IPS DF 19.7 (cell line): Measurements from ENCODE around the gene FKBP1A.
"Not testable (repeated sequence)": the region's sequence is repeated elsewhere in the genome, so short reads cannot be mapped to it uniquely, and the experiment has no call there.

ENCODE experiments used
- DNase-seq: peaks from one replicate; pipeline ENCODE4 v3.0.0-alpha.2; 2013; ENCODE audit warnings: low read depth, low spot score

The FKBP1A gene

DNA sequence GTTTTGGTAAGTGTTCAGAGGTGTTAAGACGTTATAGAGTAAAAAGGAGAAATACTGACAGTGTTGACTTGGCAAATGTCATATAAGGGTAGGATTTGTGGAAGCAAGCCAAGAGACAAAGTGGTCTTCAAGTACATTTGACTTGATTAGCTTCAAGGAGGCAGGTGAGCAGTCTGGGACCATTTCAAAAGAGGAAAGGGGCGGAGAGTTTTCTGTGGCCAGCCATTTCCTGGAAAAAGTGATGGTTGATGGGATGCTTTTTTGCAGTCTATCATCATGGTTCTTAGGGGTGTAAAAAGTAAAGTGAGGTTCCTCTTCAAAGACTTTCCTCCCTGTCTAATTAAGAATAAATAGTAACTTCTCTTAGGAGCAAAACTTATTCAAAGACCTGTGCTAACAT is 28.7 kb downstream of the FKBP1A start:
- DNase-seq = no peak

DNA sequence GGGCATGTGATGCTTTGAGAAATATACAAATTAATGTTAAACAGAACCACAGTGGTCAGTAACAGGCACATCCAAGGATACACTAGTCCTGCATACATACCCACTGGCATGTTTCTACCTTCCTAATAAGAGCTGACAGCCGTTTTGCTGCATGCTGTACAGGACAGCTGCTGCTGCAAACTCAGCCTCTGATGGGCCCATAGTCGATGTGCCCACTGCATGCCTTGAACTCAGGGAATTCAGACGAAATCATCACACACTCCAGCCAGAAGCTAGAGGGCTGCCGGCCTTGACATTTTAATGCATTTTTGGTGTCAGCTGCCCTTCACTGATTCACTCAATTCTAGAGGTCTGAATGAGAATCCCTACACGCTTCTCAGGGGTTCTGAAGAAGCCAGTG is 29.3 kb downstream of the FKBP1A start:
- no peak for DNase-seq

DNA sequence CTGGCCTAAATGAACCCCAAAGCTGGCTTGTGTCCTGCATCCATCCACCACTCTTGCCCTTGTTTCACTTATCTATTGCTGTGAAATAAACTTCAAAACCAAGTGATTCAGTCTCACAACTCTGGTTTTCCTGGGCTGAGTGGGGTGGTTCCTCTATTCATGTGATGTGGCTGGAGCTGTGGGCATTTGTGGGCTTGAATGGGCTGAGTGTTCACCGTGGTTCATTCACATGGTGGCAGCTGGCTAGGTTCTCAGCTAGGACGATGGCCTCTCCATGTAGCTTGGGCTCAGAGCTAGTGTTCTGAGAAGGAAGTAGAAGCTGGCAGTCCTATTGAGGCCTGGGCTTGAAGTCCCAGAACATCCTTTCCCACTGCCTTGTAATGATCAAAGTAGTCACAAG is 30.4 kb downstream of the FKBP1A start:
- no peak for DNase-seq

DNA sequence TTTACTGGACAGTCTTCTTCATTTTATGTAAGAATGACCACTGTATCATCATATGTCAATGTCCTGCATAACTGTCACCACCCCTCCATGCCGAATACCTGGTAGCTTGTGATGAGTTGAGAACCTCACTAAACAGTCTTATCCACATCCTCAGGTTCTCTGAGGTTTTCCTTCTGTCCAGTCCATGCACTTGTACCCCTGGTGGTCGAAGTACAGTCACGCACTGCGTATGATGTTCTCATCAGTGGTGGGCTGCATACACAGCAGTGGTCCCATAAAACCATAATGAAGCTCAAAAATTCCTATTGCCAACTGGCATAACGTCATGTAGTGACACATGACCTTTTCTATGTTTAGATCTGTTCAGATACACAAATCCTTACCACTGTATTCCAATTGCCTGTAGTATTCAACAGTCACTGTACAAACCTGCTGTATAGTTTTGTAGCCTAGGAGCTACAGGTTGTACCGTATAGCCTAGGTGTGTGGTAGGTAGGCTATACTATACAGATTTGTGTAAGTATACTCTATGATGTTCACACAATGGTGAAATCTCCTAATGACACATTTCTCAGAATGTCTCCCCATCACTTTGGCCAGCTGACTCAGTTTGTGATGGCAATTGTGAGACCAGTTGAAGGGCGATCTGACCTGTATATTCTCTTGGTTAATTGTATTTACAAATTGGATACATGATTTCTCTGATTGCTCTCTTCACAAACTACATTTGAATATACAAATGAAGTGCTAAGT is 32.6 kb downstream of the FKBP1A start:
- DNase-seq = no peak

DNA sequence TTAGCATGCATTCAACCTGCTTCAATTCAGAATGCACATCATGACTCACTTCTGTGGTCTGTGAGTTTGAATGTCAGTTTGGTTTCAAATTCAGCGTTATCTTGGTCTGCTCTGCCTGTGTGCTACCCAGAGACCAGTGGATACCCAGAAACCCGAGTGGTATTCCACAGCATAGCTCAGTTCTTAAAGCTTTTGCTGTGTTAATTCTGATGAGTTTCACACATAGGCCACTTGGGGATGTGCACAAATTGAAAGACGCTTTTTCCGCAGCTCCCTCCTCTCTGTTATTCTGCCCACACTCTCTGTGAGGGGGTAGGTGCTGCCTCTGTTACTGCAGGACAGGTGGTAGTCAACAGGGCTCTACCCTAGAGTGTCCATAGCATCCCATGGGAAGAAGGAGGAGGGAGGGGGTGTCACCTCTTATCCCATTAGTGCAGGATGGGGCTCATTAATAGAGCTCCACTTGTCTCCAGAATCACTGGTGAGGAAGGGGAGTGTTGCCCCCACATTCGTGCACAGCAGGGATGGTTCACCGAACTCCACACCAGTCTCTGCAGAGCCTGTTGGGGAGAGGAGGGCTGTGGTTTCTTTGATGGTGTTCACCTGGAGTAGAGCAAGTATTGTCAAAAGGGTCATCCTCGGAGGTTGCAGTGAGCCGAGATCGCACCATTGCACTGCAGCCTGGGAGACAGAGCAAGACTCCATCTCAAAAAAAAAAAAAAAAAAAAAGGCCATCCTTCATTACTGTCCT is 34.8 kb downstream of the FKBP1A start:
- DNase-seq = no peak

DNA sequence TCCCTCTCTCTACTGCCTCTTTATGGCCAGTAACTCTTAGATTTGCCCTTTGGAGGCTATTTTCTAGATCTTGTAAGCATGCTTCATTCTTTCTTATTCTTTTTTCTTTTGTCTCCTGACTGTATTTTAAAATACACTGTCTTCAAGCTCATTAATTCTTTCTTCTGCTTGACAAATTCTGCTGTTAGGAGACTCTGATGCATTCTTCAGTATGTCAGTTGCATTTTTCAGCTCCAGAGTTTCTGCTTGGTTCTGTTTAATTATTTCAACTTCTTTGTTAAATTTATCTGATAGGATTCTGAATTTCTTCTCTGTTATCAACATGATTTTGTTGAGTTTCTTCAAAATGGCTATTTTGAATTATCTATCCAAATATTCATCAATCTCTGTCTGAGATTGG is 38.9 kb downstream of the FKBP1A start:
- DNase-seq = no peak

DNA sequence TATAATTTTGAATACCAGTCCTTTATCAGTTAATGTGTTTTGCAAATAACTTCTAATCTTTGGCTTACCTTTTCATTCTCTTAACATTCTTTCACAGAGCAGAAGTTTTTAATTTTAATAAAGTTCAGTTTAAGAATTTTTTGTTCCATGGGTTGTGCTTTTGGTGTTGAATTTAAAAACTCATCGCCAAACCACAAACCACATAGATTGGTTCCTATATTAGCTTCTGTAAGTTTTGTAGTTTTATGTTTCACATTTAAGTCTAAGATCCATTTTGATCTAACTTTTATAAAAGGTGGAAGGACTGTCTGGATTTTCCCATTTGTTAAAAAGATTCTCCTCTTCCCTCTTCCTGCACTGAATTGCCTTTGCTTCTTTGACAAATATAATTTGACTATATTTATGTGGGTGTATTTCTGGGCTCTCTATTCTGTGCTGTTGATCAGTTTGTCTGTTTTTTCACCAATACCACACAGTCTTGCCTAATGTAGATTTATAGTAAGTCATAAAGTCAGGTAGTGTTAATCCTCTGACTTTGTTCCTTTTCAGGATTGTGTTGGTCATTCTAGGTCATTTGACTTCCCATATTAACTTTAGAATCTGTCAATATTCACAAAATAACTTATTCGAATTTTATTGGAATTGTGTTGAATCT is 46.4 kb downstream of the FKBP1A start:
- DNase-seq = no peak

DNA sequence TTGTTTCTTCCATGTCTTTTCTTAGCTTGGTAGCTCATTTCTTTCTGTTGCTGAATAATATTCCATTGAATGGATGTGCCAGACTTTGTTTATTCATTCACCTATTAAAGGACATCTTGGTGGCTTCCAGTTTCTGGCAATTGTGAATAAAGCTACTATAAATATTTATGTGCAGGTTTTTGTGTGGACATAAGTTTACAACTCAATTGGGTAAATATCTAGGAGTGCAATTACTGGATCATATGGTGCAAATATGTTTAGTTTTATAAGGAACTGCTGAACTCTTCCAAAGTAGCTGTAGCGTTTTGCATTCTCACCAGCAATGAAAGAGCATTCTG is 47.1 kb downstream of the FKBP1A start:
- DNase-seq = no peak

DNA sequence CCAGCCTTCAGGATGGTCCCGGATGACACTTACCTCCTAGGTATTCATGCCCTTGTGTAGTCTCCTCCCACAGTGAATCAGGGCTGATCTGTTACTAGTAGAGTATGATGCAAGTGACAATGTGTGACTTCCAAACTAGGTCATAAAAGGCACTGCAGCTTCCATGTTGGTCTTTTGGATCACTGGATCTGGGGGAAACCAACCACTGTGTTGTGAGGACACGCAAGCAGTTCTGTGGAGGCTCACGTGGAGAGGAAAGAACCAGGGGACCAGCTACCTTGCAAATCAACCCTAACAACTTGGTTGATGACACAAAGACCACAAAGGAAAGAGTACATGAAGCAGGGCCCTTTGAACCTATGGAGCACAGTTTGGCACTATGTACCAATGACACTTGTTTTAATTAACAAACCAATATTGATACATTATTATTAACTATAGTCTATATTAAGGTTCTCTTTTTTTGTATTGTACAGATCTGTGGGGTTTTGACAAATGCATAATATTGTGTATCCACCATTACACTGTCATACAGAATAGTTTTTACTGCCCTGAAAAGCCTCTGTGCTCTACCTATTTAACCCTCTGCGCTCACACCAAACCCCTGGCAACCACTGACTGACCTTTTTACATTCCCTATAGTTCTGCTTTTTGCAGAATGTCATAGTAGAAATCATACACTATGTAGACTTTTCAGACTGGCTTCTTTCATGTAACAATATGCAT is 47.7 kb downstream of the FKBP1A start:
- DNase-seq = no peak

DNA sequence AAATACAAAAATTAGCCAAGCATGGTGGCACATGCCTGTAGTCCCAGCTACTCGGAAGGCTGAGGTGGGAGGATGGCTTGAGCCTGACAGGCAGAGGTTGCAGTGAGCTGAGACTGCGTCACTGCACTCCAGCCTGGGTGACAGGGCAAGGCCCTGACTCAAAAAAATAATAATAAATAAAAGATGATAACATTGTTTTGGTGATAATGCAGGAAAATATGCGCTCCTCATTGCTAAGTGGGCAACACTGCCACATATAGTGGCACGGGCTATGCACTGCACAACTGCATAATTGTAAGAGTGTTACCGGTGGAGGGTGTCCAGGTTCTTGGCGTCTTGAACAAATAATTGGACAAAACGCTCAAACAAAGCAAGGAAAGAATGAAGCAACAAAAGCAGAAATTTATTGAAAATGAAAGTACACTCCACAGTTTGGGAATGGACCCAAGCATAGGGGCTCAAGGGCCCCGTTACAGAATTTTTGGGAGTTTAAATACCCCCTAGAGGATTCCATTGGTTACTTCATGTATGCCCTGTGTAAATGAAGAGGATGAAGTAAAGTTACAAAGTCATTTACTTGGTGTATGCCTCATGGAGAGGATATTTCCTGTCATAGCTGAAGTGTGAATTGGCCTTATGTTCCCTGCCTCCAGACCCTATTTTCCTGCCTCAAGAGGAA is 49.3 kb downstream of the FKBP1A start:
- DNase-seq = not testable (repeated sequence)

DNA sequence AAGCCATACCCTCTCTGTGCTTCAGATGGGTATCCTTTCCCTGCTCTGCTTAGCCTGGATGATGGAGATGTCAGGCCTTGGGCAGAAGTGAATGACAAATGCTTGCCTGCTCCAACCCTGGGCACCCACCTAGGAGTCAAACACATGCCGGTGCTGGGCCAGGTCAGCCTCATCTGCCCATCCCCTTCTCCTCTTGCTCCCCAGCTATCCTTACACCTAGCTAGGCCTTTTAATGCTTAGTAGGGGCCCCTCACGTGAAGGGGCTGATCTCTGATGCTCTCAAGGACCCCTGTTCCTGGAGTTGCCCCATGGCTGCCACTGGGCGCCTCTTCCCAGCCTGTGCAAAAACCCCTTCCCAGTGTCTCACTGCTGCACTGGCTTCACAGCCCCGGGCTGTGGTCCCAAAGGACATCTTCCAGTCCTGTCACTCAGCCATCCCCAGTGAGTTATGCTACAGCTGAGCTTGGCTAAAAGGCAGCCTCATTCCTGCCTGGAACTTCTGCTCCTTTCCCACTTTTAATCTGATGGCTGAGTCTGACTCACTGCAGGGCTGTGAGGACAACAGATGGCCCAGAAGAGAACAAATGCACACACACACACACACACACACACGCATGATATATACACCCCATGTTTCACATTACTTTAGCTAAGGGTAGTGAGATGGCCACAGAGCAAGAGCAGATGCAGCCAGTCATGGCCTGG is 51.1 kb downstream of the FKBP1A start:
- no peak for DNase-seq

DNA sequence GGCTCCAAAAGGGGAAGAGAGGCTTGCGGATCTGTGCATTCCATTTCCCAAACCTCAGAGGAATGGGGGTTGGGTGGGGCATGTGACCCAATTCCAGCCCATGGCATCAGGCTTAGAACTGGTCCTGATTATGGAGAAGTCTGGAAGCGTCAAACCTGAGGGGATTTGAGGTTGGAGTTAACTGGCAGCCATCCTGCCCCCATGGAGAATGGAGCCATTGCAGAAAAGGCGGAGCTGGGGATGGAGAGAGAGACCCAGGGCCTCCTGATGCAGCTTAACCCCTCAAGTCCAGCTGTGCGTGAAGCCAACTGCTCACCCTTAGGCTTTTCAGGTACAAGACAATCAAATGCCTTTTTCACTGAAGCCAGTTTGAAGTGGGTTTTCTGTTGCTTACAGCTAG is 54.1 kb downstream of the FKBP1A start:
- no peak for DNase-seq

DNA sequence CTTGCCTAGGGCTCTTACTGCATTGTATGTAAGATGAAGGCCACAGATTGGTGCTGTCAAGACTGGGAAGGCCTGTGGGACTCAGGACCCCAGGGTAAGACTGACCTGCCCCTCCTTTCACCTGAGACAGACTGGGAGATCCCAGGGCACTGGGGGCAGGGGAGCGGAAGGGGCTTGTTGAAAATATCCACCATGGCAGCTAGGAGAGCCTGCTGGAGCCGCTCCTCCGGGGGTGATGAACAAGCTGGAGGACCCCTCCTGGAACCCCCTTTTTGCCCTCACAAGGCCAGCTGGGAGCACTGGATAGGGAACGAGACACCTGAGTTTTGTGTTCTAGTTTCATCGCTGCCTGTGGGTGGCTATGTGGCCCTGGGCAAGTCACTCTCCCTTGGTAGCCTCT is 54.8 kb downstream of the FKBP1A start:
- no peak for DNase-seq

DNA sequence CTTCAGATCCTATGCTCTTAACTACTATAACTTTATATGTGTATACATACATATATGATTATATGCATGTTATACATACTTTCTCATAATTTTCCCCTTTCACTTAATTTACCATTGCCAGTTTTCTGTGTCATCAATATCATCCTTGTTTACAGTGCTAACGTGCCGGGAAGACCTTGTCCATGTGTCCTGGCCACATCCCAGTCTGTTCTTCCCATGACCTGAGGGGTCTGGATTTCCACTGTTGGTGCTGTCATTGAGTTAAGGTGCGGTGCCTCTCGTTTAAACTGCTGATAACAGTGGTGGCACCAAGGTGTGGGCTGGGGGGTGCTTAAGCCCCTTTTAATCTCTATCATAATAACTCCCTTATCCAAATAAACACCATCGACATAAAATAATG is 55.4 kb downstream of the FKBP1A start:
- DNase-seq = no peak

DNA sequence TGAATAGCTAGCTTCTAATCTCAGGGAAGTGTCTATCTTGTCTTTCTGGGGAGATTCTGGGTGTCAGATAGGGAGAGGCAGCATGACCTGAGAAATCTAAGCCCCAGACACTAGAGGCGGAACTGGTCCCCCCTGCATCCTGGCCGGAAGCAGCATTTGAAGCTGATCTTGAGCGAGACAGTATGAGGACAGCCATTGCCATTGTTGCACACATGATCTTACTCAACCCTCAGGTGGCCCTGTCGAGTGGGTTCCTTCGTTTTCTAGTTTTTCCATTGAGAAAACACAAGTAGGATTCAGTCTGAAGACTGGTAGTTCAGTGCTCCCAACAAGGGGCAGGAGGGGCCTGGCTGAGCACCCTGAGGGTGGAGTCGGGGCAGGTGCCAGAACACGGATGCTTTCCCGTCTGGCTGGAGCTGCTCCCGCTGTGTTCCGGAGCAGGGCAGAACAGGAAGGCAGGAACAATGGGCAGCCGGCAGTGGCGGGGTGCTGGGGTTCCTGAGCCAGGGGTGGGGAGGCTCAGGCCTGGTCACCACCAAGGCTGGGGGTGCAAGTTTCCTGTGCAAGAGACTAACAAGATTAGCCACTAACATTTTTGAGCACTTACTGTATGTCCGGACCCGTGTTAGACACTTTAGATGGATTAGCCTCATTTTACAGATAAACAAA is 56.0 kb downstream of the FKBP1A start:
- DNase-seq = no peak

DNA sequence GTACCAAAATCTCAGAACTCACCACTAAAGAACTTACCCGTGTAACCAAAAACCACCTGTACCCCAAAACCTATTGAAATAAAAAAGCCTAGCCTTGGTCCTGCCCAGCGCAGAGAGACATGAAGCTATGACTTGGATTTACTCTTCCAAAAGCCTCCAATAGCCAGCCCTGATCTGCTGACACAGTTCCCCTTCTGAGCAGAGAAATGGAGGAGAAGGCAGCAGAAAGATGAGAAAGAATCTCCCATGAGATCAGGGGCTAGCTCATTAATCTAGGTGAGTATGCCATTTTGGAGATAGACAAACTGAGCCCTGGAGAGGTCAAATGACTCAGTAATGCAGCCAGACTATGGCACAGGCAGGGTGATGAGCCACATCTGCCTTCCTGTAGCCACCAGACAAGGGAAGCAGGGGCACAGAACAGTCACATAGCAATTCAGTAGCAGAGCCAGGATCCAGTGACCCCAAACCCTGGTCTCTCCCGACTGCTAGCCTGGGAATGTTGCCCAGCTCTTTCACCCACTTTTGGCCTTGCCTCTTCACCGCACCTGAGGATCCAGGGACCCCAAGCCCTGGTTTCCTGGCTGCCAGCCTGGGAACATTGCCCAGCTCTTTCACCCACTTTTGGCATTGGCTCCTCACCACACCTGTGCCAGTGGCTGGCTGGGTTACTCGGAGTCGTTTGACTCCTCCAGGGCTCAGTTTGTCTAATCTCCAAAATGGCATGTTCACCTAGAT is 56.7 kb downstream of the FKBP1A start:
- DNase-seq = no peak

DNA sequence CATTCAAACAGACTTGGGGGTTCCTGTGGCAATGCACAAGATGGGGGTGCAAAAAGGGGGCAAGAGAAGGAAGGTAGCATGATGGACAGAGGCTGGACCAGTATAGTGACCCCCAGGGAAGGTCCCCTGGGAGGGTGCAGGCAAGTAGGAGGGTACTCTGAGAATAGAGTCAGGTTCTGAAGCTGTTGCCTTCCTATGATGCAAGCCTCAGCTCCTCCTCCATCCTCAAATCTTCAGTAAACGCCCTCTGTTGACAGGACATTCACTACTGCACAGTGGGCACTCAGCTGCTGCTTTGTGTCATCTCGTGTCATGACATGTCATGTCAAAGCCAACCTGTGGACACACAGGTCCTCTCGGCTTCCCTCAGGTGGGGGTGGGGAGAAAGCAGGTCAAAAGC is 58.1 kb downstream of the FKBP1A start:
- DNase-seq = no peak

DNA sequence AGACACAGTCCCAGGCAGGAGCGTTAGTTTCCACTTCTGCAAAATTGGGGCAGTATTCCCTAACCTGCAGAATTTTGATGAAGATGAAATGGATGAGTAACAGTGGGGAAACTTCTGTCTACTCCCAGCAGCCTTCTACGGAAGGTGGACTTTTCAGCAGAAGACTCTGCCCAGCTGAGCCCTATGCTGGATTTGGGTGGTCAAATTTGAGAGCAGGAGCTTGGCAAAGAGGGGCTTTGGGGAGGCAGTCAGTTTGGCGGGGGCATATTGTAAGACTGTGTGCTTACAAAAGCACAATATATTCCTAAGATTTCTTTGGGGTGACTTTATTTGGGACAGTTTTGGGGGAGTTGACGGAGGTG is 58.5 kb downstream of the FKBP1A start:
- no peak for DNase-seq

DNA sequence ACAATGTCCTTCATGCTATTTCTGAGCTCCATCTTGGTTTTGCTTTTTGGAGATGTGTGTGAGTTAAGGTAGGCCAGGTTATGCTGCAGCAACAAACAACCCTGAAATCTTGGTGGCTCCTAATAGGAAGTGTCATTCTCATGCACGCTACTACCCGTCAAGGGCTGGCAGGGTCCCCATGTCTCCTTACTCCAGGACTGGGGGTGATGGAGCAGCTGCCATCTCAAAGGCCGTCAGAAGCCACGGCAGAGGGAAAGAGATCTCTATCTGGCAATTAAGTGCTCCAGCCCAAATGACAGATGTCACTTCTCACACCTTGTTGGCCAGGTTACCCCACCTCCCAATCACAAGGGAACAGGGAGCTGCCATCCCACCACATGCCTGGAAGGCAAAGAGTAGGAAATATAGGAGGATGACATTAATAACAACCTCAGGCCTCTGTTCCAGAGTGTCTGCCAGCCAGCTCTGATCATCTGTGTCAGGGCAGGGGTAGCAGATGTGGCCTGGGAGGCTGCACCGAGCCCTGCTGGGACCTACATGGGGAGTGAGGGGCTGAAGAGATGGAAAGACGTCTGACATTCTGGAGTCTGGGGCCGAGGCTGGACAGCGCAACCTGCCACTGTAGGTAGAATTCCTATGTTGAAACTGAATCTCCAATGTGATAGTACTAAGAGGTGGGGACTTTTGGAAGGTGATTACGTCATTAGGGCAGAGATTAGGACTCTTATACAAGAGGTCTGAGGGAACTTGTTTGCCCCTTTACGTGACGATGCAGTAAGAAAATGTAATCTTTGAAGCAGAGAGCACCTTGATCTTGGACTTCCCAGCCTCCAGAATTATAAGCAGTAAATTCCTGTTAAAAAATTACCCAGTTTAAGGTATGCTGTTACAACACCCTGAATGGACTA is 59.1 kb downstream of the FKBP1A start:
- no peak for DNase-seq
